HCT116 (cell line): Measurements from ENCODE around the gene PLAAT3. TPM values are rescaled to one million over a fixed set of nuclear protein-coding genes. Genes with fewer than 3 reads are reported as not detected.

ENCODE experiments used
- ATAC-seq: fragments of 200-7000 bp; cut with Tn5 transposase; 2 replicates; pipeline ENCODE4 v1.9.1; 2020; ENCODE audit warnings: mild to moderate bottlenecking, moderate library complexity
- BruUV-seq: library from RNA; stranded (reverse); fragments of 400-500 nt; replicated peaks from 2 replicates; lab custom pipeline; 2021; lab: Mats Ljungman, UMichigan
- CTCF ChIA-PET: fragments of 300-600 bp; sonication (Branson Sonifier 250); formaldehyde crosslinking; loops from one replicate; lab custom pipeline; 2021; ENCODE audit warnings: antibody characterized with exemption; lab: Charles Lee
- POLR2A ChIA-PET: fragments of 300-600, 350-600 bp; sonication (Branson Sonifier 250); formaldehyde crosslinking; loops from one replicate; lab custom pipeline; 2021; ENCODE audit warnings: antibody characterized with exemption; lab: Charles Lee
- RAD21 ChIA-PET, 2 experiments: fragments of 300-600 bp; sonication (Branson Sonifier 250); formaldehyde crosslinking; loops; one replicate each; lab custom pipeline; 2023; ENCODE audit warnings: low total read pairs in 2 of 2; ENCODE audit not compliant: uncharacterized antibody in 2 of 2, unreplicated experiment in 2 of 2, low non-redundant PET in 1 of 2; lab: Charles Lee
- DNase-seq: peaks from one replicate; pipeline ENCODE4 v3.0.0-alpha.2; 2010; ENCODE audit warnings: low read depth, low spot score
- H2AFZ ChIP-seq: fragments of 200-600 bp; shearing (Covaris generic), sonication (generic); 2 replicates; pipeline ENCODE4 v1.6.1; 2017; ENCODE audit warnings: low read depth, mixed run types, mixed read lengths, antibody characterized with exemption, low read length; ENCODE audit not compliant: poor library complexity, severe bottlenecking
- H3K27ac ChIP-seq: 2 replicates; pipeline ENCODE4 v1.5.1; 2012; ENCODE audit warnings: low read depth, low read length
- H3K27me3 ChIP-seq: fragments of 200-600 bp; sonication (generic); 2 replicates; pipeline ENCODE4 v1.6.1; 2016; ENCODE audit warnings: mixed run types, low read length, mixed read lengths; ENCODE audit not compliant: insufficient read depth
- H3K36me3 ChIP-seq, 2 experiments: fragments of 200-500 bp in 1 of 2; fragments of 200-600 bp in 1 of 2; sonication (Bioruptor generic) in 1 of 2; sonication (generic) in 1 of 2; 2 replicates each; pipeline versions ENCODE4 v1.5.1 to v1.6.1; 2014 to 2016; ENCODE audit warnings: low read length in 2 of 2, inconsistent platforms in 1 of 2, mixed read lengths in 1 of 2, mixed run types in 1 of 2; ENCODE audit not compliant: insufficient read depth in 2 of 2, control insufficient read depth in 1 of 2
- H3K4me1 ChIP-seq, 2 experiments: fragments of 200-600 bp in 1 of 2; sonication (generic) in 1 of 2; 2 replicates each; pipeline versions ENCODE4 v1.5.1 to v1.6.1; 2012 to 2017; ENCODE audit warnings: low read length in 2 of 2, inconsistent platforms in 1 of 2, mild to moderate bottlenecking in 1 of 2, mixed read lengths in 1 of 2, mixed run types in 1 of 2, moderate library complexity in 1 of 2; ENCODE audit not compliant: insufficient read depth in 2 of 2, control insufficient read depth in 1 of 2
- H3K4me2 ChIP-seq: fragments of 200-600 bp; sonication (generic); 2 replicates; pipeline ENCODE4 v1.6.1; 2017; ENCODE audit warnings: mixed run types, low read length, mixed read lengths
- H3K4me3 ChIP-seq, 2 experiments: fragments of 200-600 bp in 1 of 2; sonication (generic) in 1 of 2; replicated peaks in 1 of 2; 2 replicates each; pipeline ENCODE4 v1.5.1; 2011 to 2016; ENCODE audit warnings: low read length in 2 of 2, control low read depth in 1 of 2, low read depth in 1 of 2, mild to moderate bottlenecking in 1 of 2, mixed read lengths in 1 of 2, mixed run types in 1 of 2
- H3K79me2 ChIP-seq: fragments of 200-600 bp; sonication (generic); 2 replicates; pipeline ENCODE4 v1.6.1; 2017; ENCODE audit warnings: mild to moderate bottlenecking, mixed run types, low read length, moderate library complexity, mixed read lengths; ENCODE audit not compliant: insufficient read depth
- H3K9ac ChIP-seq: fragments of 200-600 bp; sonication (generic); 2 replicates; pipeline ENCODE4 v1.6.1; 2016; ENCODE audit warnings: low read length, mixed read lengths
- H3K9me2 ChIP-seq: fragments of 200-600 bp; sonication (generic), shearing (Covaris generic); 2 replicates; pipeline ENCODE4 v1.6.1; 2017; ENCODE audit warnings: mixed run types, mild to moderate bottlenecking, moderate library complexity; ENCODE audit not compliant: insufficient read depth
- H3K9me3 ChIP-seq, 2 experiments: fragments of 200-500 bp in 1 of 2; fragments of 200-600 bp in 1 of 2; sonication (Bioruptor generic) in 1 of 2; sonication (generic) in 1 of 2; 2 replicates each; pipeline ENCODE4 v1.6.1; 2014 to 2017; ENCODE audit warnings: low read length in 2 of 2, mixed read lengths in 2 of 2, inconsistent platforms in 1 of 2, low read depth in 1 of 2, mild to moderate bottlenecking in 1 of 2, mixed run types in 1 of 2, moderate library complexity in 1 of 2; ENCODE audit not compliant: control insufficient read depth in 1 of 2, insufficient read depth in 1 of 2
- H4K20me1 ChIP-seq: fragments of 200-600 bp; sonication (generic), shearing (Covaris generic); 2 replicates; pipeline ENCODE4 v1.6.1; 2017; ENCODE audit warnings: mixed run types, mild to moderate bottlenecking, moderate library complexity; ENCODE audit not compliant: insufficient read depth
- ATF3 ChIP-seq: IDR thresholded peaks from 2 replicates; pipeline ENCODE4 v1.6.1; 2012
- CEBPB ChIP-seq: IDR thresholded peaks from 2 replicates; pipeline ENCODE4 v1.6.1; 2012; ENCODE audit warnings: low read depth
- EGR1 ChIP-seq: IDR thresholded peaks from 2 replicates; pipeline ENCODE4 v1.6.1; 2012; ENCODE audit warnings: low read depth
- FOSL1 ChIP-seq: IDR thresholded peaks from 2 replicates; pipeline ENCODE4 v1.6.1; 2012; ENCODE audit warnings: low read depth
- JUND ChIP-seq: IDR thresholded peaks from 2 replicates; pipeline ENCODE4 v1.6.1; 2012
- MAX ChIP-seq: IDR thresholded peaks from 2 replicates; pipeline ENCODE4 v1.6.1; 2012
- REST ChIP-seq: IDR thresholded peaks from 2 replicates; pipeline ENCODE4 v1.6.1; 2012; ENCODE audit warnings: low read depth
- SRF ChIP-seq: IDR thresholded peaks from 2 replicates; pipeline ENCODE4 v1.6.1; 2012; ENCODE audit warnings: low read depth
- TCF7L2 ChIP-seq: IDR thresholded peaks from 2 replicates; pipeline ENCODE4 v1.7.0; 2011; ENCODE audit warnings: borderline replicate concordance, inconsistent platforms; ENCODE audit not compliant: insufficient read depth, insufficient read length; ENCODE audit errors: extremely low read depth
- ZFX ChIP-seq: fragments of 450-650 bp; IDR thresholded peaks from 2 replicates; pipeline ENCODE4 v1.6.1; 2017
- ZNF274 ChIP-seq: fragments of 200-500 bp; sonication (Bioruptor generic); IDR thresholded peaks from 2 replicates; pipeline ENCODE4 v1.6.1; 2014; ENCODE audit warnings: mild to moderate bottlenecking, low read depth, low read length, inconsistent platforms
- intact Hi-C: fragments of 100-400 bp; cut with micrococcal nuclease; formaldehyde crosslinking; loops from 2 replicates; pipeline ENCODE4 v1.10.0; 2022
- total RNA-seq: library from RNA; stranded (reverse); gene quantifications from one replicate; pipeline ENCODE4 v1.2.1, GENCODE V29; 2021; ENCODE audit not compliant: unreplicated experiment

PLAAT3 gene
- total RNA-seq, 1 experiment from 2014 or later = 31.1 TPM

- TF ChIP-seq REST = no peak
- no peak for TF ChIP-seq FOSL1
These were observed 60.5 kb downstream of the PLAAT3 start (continued) for GRCh38 chr11:63553759-63554158.

- RAD21 ChIA-PET = no interaction called here
- DNase-seq (no peak), ATAC-seq (no peak)
- Histone ChIP-seq H3K4me2 (no peak overlapping the region), H3K36me3 (no peaks in the 10 kb centered on the region), H3K27me3 (no peaks in the 10 kb centered on the region), H3K9me2 (no peaks in the 10 kb centered on the region), H3K4me1 (no peaks in the 10 kb centered on the region), H4K20me1 (no peaks in the 10 kb centered on the region), H3K79me2 (no peaks in the 10 kb centered on the region), H3K4me3 (no peak overlapping the region), H3K27ac (no peak overlapping the region), H3K9me3 (no peaks in the 10 kb centered on the region), H3K9ac (no peak overlapping the region), H2AFZ (no peak overlapping the region)
- POLR2A ChIA-PET = interaction anchor here (0.6 kb wide), 1 partner anchor 364 kb away, joined by 3 read pairs; the partner anchor contains the start of gene RCOR2
- intact Hi-C loops = no loop called here
- CTCF ChIA-PET = no interaction called here
- TF ChIP-seq REST (no peak), ATF3 (no peak), ZFX (no peak), TCF7L2 (no peak), ZNF274 (no peak), EGR1 (no peak), CEBPB (no peak), FOSL1 (no peak), JUND (no peak), MAX (no peak), SRF (no peak)
- no TSS peak for BruUV-seq
These were observed 61.3 kb downstream of the PLAAT3 start for GRCh38 chr11:63552921-63553320.
